Activated naive CD4-positive, alpha-beta T cell treated with anti-CD3 and anti-CD28 coated beads for 36 hours (primary cell): ENCODE data around the gene LAMA3. TPM values are rescaled to one million over a fixed set of nuclear protein-coding genes. Genes with fewer than 3 reads are reported as not detected.

Source experiments
- CTCF ChIA-PET: fragments of 350-600 bp; sonication (Branson Sonifier 250); formaldehyde crosslinking; loops from one replicate; lab custom pipeline; 2021; ENCODE audit warnings: antibody characterized with exemption; lab: Charles Lee
- DNase-seq: peaks from one replicate; pipeline ENCODE4 v3.0.0-alpha.2; 2020
- H3K27ac Mint-ChIP-seq: one replicate; pipeline ENCODE4 v1.8.0; 2021; ENCODE audit warnings: mild to moderate bottlenecking, mixed read lengths
- H3K27me3 Mint-ChIP-seq: one replicate; pipeline ENCODE4 v1.8.0; 2021; ENCODE audit warnings: low read depth, mixed read lengths
- H3K36me3 Mint-ChIP-seq: one replicate; pipeline ENCODE4 v1.8.0; 2021; ENCODE audit warnings: low read depth, mixed read lengths
- H3K4me1 Mint-ChIP-seq: one replicate; pipeline ENCODE4 v1.8.0; 2021; ENCODE audit warnings: low read depth, mixed read lengths
- H3K4me3 Mint-ChIP-seq: one replicate; pipeline ENCODE4 v1.8.0; 2021; ENCODE audit warnings: mild to moderate bottlenecking, moderate library complexity, mixed read lengths
- H3K9me3 Mint-ChIP-seq: one replicate; pipeline ENCODE4 v1.8.0; 2021; ENCODE audit warnings: mixed read lengths
- intact Hi-C: fragments of 100-400 bp; cut with micrococcal nuclease; formaldehyde crosslinking; loops from one replicate; pipeline ENCODE4 v1.15.1; 2023
- total RNA-seq, 2 experiments: library from RNA; stranded (reverse); gene quantifications; one replicate each; pipeline ENCODE4 v1.2.3, GENCODE V29; 2021

Gene LAMA3
- total RNA-seq, 2 experiments from 2014 or later: 0.05 to 0.10 TPM

DNA sequence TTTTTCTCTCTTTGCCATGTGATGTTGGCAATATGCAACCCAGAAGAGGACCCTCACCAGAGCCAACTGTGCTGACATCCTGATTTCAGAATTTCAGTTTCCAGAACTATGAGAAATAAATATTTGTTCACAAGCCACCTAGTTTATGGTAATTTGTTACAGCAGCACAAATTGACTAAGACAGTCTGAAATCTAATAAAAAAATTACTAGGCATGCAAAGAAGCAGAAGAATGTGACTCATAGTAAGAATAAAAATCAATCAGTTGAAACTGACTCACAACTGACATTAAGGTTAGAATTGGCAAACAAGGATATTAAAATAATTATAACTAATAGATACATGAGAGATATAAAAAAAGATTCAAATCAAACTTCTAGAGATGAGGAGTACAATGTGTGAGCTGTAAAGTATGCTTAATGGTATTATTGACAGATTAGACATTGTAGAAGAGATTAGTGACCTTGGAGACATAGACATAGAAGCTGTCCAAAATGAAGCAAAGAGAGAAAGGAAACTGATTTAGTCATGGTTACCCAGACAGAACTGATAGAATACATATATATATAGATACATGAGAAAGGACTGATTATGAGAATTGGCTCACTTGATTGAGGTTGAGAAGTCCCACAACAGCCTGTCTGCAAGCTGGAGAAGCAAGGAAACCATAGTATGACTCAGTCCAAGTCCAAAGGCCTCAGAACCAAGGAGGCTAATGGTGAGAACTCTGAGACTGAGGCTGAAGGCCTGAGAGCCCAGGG, 297.5 kb downstream of the LAMA3 start:
- H3K36me3 Mint-ChIP-seq: peaks cover 1% of the 10 kb centered on the region
- intact Hi-C loops: loop anchor here (1.0 to 2.0 kb wide), 4 partner anchors 8 to 76 kb away; no protein-coding TSS in a partner anchor
- peaks cover 3% of the 10 kb centered on the region for H3K9me3 Mint-ChIP-seq
- DNase-seq: peak; percentile 25
- peak overlapping the region; percentile 60 for H3K27ac Mint-ChIP-seq
- no peak overlapping the region for H3K4me3 Mint-ChIP-seq
- CTCF ChIA-PET: interaction anchor here (1.5 kb wide), 1 partner anchor 15 kb away, joined by 4 read pairs; no protein-coding TSS in a partner anchor
- peaks cover 46% of the 10 kb centered on the region for H3K4me1 Mint-ChIP-seq
- no peaks in the 10 kb centered on the region for H3K27me3 Mint-ChIP-seq

GRCh38 chr18:23990474-23991410, 301.5 kb downstream of the LAMA3 start:
- CTCF ChIA-PET: interaction anchor here (0.6 to 1.2 kb wide), 3 partner anchors 13 to 287 kb away, joined by 3 to 4 read pairs (median 3); no protein-coding TSS in a partner anchor
- peaks cover 3% of the 10 kb centered on the region for H3K9me3 Mint-ChIP-seq
- no peak for DNase-seq
- no peak overlapping the region for H3K27ac Mint-ChIP-seq
- intact Hi-C loops: no loop called here
- H3K36me3 Mint-ChIP-seq: peaks cover 1% of the 10 kb centered on the region
- no peak overlapping the region for H3K4me3 Mint-ChIP-seq
- H3K4me1 Mint-ChIP-seq: peaks cover 66% of the 10 kb centered on the region
- no peaks in the 10 kb centered on the region for H3K27me3 Mint-ChIP-seq

DNA sequence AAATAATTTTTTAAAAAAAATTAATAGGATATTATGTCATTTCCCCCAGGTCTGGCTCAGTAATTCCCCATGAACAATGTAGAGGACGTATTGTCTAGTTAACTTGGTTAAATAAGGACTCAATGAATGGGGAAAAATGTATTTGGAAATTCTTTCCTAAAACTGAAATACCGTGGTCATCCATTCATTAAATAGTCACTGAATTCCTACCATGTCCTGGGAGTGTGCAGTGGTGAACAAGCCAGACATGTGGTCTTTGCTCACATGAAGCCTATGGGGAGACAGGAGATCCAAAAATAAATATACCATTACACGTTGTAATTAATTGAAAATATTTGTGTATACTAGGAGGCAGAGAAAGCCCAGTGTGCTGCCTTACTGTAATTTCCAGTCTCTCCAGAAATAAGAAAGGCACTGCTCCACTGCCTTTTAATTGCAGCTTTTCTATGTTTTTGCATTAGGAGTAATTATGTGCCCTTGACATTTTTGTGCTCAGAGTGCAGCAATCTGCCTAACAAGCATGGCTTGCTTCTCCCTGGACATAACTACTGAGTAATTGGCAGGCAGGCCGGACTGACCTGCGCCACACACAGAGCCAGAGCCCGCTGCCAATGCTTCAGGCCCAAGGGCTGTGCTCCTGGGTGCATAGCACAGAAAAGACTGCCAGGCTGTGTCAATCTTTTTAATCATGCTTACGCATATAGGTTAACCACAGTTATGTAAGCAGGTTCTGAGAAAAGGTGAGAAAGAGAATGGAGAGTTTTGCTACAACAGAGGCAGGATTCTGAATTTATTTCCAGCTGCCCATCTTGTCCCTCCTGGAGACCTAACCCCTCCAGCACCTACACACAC, 303.1 kb downstream of the LAMA3 start:
- Mint-ChIP-seq H3K36me3 (peaks cover 1% of the 10 kb centered on the region), H3K9me3 (no peaks in the 10 kb centered on the region), H3K27ac (no peak overlapping the region), H3K4me1 (peaks cover 50% of the 10 kb centered on the region), H3K27me3 (no peaks in the 10 kb centered on the region), H3K4me3 (no peak overlapping the region)
- CTCF ChIA-PET: interaction anchor here (0.7 kb wide), 1 partner anchor 13 kb away, joined by 3 read pairs; no protein-coding TSS in a partner anchor
- intact Hi-C loops: loop anchor here (1.0 to 2.0 kb wide), 3 partner anchors 19 to 26 kb away; no protein-coding TSS in a partner anchor
- peak; percentile 58 for DNase-seq

DNA sequence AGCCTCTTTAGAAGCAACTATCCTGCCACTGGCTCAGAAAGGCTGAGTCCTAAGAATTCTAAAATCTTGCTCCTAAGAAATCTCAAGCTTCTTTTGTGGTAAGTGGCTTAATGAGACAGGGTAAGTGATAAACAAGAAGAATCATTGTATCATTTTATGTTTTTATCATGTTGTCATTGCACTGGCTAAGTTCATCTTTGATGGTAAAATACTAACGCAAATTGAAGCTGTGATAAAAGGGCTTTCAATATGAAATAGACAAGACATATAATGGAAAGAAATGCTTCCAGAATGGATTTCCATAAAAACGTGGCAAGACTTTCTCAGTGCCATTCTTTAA, 303.7 kb downstream of the LAMA3 start:
- no peak for DNase-seq
- H3K4me3 Mint-ChIP-seq: no peak overlapping the region
- no peaks in the 10 kb centered on the region for H3K9me3 Mint-ChIP-seq
- peaks cover 45% of the 10 kb centered on the region for H3K4me1 Mint-ChIP-seq
- no peak overlapping the region for H3K27ac Mint-ChIP-seq
- peaks cover 1% of the 10 kb centered on the region for H3K36me3 Mint-ChIP-seq
- intact Hi-C loops: loop anchor here (1.0 to 2.0 kb wide), 3 partner anchors 18 to 26 kb away; no protein-coding TSS in a partner anchor
- CTCF ChIA-PET: interaction anchor here (0.6 kb wide), 1 partner anchor 81 kb away, joined by 3 read pairs; no protein-coding TSS in a partner anchor
- no peaks in the 10 kb centered on the region for H3K27me3 Mint-ChIP-seq

GRCh38 chr18:23994361-23994902, 305.2 kb downstream of the LAMA3 start:
- no peaks in the 10 kb centered on the region for H3K27me3 Mint-ChIP-seq
- intact Hi-C loops: no loop called here
- no peak overlapping the region for H3K4me3 Mint-ChIP-seq
- H3K9me3 Mint-ChIP-seq: no peaks in the 10 kb centered on the region
- no peak for DNase-seq
- no peak overlapping the region for H3K27ac Mint-ChIP-seq
- H3K4me1 Mint-ChIP-seq: peaks cover 45% of the 10 kb centered on the region
- H3K36me3 Mint-ChIP-seq: no peaks in the 10 kb centered on the region
- CTCF ChIA-PET: interaction anchor here (0.6 to 0.7 kb wide), 3 partner anchors 14 to 365 kb away, joined by 3 to 5 read pairs (median 3); no protein-coding TSS in a partner anchor

DNA sequence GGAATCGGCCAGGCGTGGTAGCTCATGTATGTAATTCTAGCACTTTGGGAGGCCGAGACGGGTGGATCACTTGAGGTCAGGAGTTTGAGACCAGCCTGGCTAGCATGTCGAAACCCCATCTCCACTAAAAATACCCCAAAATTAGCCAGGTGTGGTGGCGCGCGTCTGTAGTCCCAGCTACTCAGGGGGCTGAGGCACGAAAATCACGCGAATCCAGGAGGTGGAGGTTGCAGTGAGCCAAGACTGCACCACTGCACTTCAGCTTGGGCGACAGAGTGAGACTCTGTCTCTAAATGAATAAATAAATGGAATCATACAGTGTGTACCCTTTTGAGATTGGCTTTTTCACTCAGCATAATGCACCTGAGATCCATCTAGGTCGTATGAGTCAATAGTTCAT, 305.9 kb downstream of the LAMA3 start:
- Mint-ChIP-seq H3K27me3 (no peaks in the 10 kb centered on the region), H3K36me3 (no peaks in the 10 kb centered on the region), H3K9me3 (no peaks in the 10 kb centered on the region), H3K4me3 (no peak overlapping the region), H3K27ac (no peak overlapping the region), H3K4me1 (peaks cover 42% of the 10 kb centered on the region)
- no peak for DNase-seq
- intact Hi-C loops: no loop called here
- CTCF ChIA-PET: interaction anchor here (0.6 kb wide), 1 partner anchor 15 kb away, joined by 3 read pairs; no protein-coding TSS in a partner anchor

- no peak for DNase-seq
- CTCF ChIA-PET: interaction anchor here (1.1 kb wide), 1 partner anchor 11 kb away, joined by 3 read pairs; no protein-coding TSS in a partner anchor
- no peaks in the 10 kb centered on the region for H3K36me3 Mint-ChIP-seq
- H3K4me3 Mint-ChIP-seq: no peak overlapping the region
- H3K9me3 Mint-ChIP-seq: no peaks in the 10 kb centered on the region
- H3K27ac Mint-ChIP-seq: no peak overlapping the region
- intact Hi-C loops: no loop called here
- H3K27me3 Mint-ChIP-seq: no peaks in the 10 kb centered on the region
- H3K4me1 Mint-ChIP-seq: peaks cover 38% of the 10 kb centered on the region
Observed at GRCh38 chr18:23998018-23998417, 308.8 kb downstream of the LAMA3 start.

- H3K4me1 Mint-ChIP-seq: peaks cover 35% of the 10 kb centered on the region
- no peak for DNase-seq
- CTCF ChIA-PET: interaction anchor here (0.7 to 1.1 kb wide), 2 partner anchors 10 to 377 kb away, joined by 3 read pairs; no protein-coding TSS in a partner anchor
- no peaks in the 10 kb centered on the region for H3K36me3 Mint-ChIP-seq
- no peaks in the 10 kb centered on the region for H3K27me3 Mint-ChIP-seq
- H3K4me3 Mint-ChIP-seq: no peak overlapping the region
- no peak overlapping the region for H3K27ac Mint-ChIP-seq
- intact Hi-C loops: no loop called here
- no peaks in the 10 kb centered on the region for H3K9me3 Mint-ChIP-seq
Observed at GRCh38 chr18:23998820-23999219, 309.6 kb downstream of the LAMA3 start.

- no peaks in the 10 kb centered on the region for H3K36me3 Mint-ChIP-seq
- H3K9me3 Mint-ChIP-seq: no peaks in the 10 kb centered on the region
- DNase-seq: no peak
- no peaks in the 10 kb centered on the region for H3K27me3 Mint-ChIP-seq
- no peak overlapping the region for H3K27ac Mint-ChIP-seq
- CTCF ChIA-PET: interaction anchor here (0.6 kb wide), 1 partner anchor 62 kb away, joined by 3 read pairs; no protein-coding TSS in a partner anchor
- intact Hi-C loops: no loop called here
- peaks cover 33% of the 10 kb centered on the region for H3K4me1 Mint-ChIP-seq
- no peak overlapping the region for H3K4me3 Mint-ChIP-seq
Observed at GRCh38 chr18:24000613-24001490, 311.6 kb downstream of the LAMA3 start.

- no peaks in the 10 kb centered on the region for H3K27me3 Mint-ChIP-seq
- no peak overlapping the region for H3K4me3 Mint-ChIP-seq
- no peak overlapping the region for H3K27ac Mint-ChIP-seq
- H3K36me3 Mint-ChIP-seq: no peaks in the 10 kb centered on the region
- CTCF ChIA-PET: interaction anchor here (0.6 kb wide), 1 partner anchor 45 kb away, joined by 4 read pairs; no protein-coding TSS in a partner anchor
- intact Hi-C loops: no loop called here
- H3K4me1 Mint-ChIP-seq: peaks cover 41% of the 10 kb centered on the region
- no peaks in the 10 kb centered on the region for H3K9me3 Mint-ChIP-seq
- DNase-seq: no peak
Observed at GRCh38 chr18:24002479-24002878, 313.2 kb downstream of the LAMA3 start.
